HEK293 (cell line): ENCODE results near the gene RSBN1L.

Experiments
- CTCF ChIP-seq: fragments of 450-650 bp; formaldehyde crosslinking; IDR thresholded peaks from 2 replicates; pipeline ENCODE4 v1.5.1; 2016; ENCODE audit warnings: missing biosample characterization, missing genetic modification characterization
- KLF7 ChIP-seq: fragments of 450-650 bp; formaldehyde crosslinking; IDR thresholded peaks from 2 replicates; pipeline ENCODE4 v1.5.1; 2016; ENCODE audit warnings: missing biosample characterization, missing genetic modification characterization, borderline replicate concordance
- REST ChIP-seq: fragments of 450-650 bp; formaldehyde crosslinking; IDR thresholded peaks from 2 replicates; pipeline ENCODE4 v1.5.1; 2016; ENCODE audit warnings: missing biosample characterization, missing genetic modification characterization

- TF ChIP-seq CTCF (tag by site-specific recombination) (no peak), KLF7 (no peak), REST (no peak)
Observed at GRCh38 chr7:77685233-77685632, 11.0 kb upstream of the RSBN1L start.
